NB4 (cell line): ENCODE measurements around the gene MLLT6.

Source experiments
- DNase-seq: peaks from one replicate; pipeline ENCODE4 v3.0.0; 2010; ENCODE audit warnings: low read depth
- H3K4me3 ChIP-seq: one replicate; pipeline ENCODE4 v1.5.1; 2011; ENCODE audit warnings: mild to moderate bottlenecking, low read depth, low read length, moderate library complexity
- CTCF ChIP-seq: IDR thresholded peaks from one replicate; pipeline ENCODE4 v1.5.1; 2012; ENCODE audit warnings: low read depth, low read length
- MAX ChIP-seq: IDR thresholded peaks from 2 replicates; pipeline ENCODE4 v1.6.1; 2011; ENCODE audit warnings: low read depth, low read length
- MYC ChIP-seq: IDR thresholded peaks from 2 replicates; pipeline ENCODE4 v1.6.1; 2011; ENCODE audit warnings: low read depth, low read length
- POLR2A ChIP-seq: IDR thresholded peaks from 2 replicates; pipeline ENCODE4 v1.6.1; 2011; ENCODE audit warnings: mild to moderate bottlenecking; ENCODE audit not compliant: insufficient read length; ENCODE audit errors: extremely low read depth

Gene MLLT6

GRCh38 chr17:38741921-38742410, 36.9 kb downstream of the MLLT6 start:
- TF ChIP-seq MYC: no peak
- no peak for TF ChIP-seq MAX
- TF ChIP-seq CTCF: no peak
- no peak for TF ChIP-seq POLR2A
- no peak overlapping the region for H3K4me3 ChIP-seq
- no peak for DNase-seq

GRCh38 chr17:38742411-38743308, 37.6 kb downstream of the MLLT6 start:
- H3K4me3 ChIP-seq: no peak overlapping the region
- no peak for DNase-seq

GRCh38 chr17:38743556-38744171, 38.6 kb downstream of the MLLT6 start:
- TF ChIP-seq POLR2A (no peak), MAX (no peak), MYC (no peak), CTCF (no peak)
- H3K4me3 ChIP-seq: no peak overlapping the region
- DNase-seq: no peak

More at GRCh38 chr17:38742411-38743308, 37.6 kb downstream of the MLLT6 start:
- TF ChIP-seq MAX (no peak), CTCF (no peak), MYC (no peak), POLR2A (no peak)

- no peak overlapping the region for H3K4me3 ChIP-seq
- no peak for DNase-seq
- TF ChIP-seq CTCF (no peak), POLR2A (no peak), MYC (no peak), MAX (no peak)
Observed at GRCh38 chr17:38745545-38745944, 40.5 kb downstream of the MLLT6 start.

GRCh38 chr17:38746004-38746848, 41.2 kb downstream of the MLLT6 start:
- DNase-seq: no peak
- no peak for TF ChIP-seq MYC
- TF ChIP-seq CTCF: no peak
- TF ChIP-seq POLR2A: no peak
- no peak for TF ChIP-seq MAX
- H3K4me3 ChIP-seq: no peak overlapping the region
